A673 (cell line): Measurements from ENCODE around the gene MVB12B.

Experiments used
- CTCF ChIP-seq: fragments of 300-800, 200-600 bp; sonication (generic); conservative IDR thresholded peaks from 2 replicates; pipeline ENCODE4 v1.5.1; 2017; ENCODE audit warnings: low read depth, mild to moderate bottlenecking, antibody characterized with exemption, low read length, moderate library complexity, mixed read lengths
- EZH2 ChIP-seq: fragments of 200-600 bp; sonication (generic); IDR thresholded peaks from 2 replicates; pipeline ENCODE4 v1.6.1; 2017; ENCODE audit warnings: borderline replicate concordance, low read depth, mild to moderate bottlenecking, mixed read lengths, antibody characterized with exemption, low read length; ENCODE audit not compliant: poor library complexity, severe bottlenecking

- TF ChIP-seq CTCF (no peak), EZH2 (no peak)
These were observed 112.2 kb downstream of the MVB12B start for GRCh38 chr9:126438741-126439401.
